Colon (tissue), 2 donors: Measurements from ENCODE around the gene DACT3.
"Not testable (repeated sequence)": the region's sequence is repeated elsewhere in the genome, so short reads cannot be mapped to it uniquely, and the experiment has no call there.

ENCODE experiments used
- FAIRE-seq: peaks from 2 replicates; lab custom pipeline; 2012; peaks lifted over from hg19 to GRCh38; lab: Jason Lieb, UNC
- donor health status: control.
- donor health status: control.

DACT3 gene

DNA sequence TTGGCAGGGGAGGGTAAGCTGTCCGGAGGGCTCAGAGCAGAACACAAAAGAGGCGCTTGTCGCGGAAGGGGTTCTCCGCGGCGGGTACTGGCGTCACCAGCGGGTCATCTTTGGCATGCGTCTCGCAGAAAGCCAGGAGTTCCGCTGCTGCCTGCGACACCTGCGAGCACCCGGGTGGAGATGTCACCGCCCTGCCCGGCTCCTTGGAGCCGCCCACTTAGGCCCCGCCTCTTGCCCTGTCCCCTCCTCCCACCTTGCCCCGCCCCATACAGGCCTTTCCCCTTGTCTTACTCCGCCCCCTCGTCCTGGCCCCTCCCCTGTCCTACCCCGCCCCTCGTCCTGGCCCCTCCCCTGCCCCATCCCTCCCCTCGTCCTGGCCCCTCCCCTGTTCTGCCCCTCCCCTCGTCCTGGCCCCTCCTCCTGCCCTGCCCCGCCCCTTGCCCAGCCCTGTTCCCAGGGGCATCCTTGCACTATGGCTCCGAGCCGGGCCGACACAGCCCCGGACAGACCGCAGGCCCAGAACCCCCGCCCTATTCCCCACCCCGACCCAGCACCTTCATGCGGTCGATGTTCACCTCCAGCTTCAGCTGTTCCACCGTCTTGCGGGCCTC lies 26.8 kb downstream of the DACT3 start:
- no peak for FAIRE-seq

DNA sequence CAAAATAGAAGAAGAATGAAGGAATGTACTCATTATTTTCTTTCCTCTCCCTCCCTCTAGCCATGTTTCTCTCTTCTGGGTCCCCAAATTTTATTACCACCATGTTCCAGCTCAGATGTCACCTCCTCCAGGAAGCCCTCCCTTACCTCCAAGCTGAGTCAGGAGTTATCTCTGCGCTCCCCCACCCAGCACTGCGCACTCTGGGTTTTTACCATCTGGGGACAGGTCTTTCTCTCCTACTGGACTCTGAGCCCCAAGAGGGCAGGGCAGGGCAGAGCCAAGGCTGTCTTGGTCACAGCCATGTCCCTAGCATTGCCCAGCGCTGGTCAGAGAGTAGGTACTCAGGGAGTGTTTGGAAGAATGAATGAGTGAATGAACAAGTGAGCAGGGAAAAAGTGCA lies 27.9 kb downstream of the DACT3 start:
- no peak for FAIRE-seq

DNA sequence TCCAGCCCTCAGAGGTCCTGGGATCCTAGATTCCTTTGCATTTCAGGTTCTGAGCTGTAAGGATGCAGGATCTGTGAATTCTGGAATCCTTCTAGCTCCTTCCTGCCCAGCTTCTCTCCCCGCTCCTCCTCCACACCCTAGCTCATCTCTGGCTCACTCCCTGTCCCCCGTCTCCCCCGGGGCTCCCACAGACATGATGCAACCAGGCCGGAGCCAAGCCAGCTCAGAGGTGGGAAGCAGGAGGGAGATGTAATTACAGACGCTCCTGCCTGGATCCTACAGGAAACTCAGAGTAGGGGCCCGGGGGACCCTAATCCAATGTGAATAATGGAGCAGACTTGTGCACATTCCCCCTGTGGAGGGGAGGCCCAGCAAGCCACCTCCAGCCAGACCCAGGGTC lies 29.5 kb downstream of the DACT3 start:
- no peak for FAIRE-seq

DNA sequence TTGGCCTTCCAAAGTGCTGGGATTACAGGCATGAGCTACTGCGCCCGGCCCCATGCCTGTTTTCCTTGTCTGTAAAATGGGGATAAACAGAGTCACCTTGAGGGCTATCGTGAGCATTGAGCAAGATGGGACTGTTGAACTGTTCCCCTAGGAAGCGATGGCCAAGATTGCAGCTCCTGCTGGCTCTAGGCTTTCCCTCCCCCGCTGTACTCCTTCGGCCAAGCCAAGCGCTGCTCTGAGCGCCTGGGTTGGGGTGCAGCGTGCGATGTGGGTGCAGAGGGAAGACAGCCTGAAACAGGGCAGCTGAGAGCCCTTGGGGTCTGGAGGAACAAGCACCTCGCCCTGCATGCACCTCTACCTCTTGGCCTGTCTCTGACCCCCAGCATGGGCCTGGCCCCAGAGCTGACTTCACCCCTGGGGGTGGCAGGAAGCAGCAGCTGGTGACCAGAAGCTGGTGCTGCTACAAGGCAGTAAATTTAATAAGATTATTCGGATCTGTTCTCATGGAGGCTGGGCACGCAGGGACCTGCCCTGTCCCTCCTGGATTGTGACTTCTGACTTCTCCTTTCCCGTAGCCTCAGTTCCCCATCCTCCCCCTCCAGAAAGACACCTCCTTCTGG lies 30.3 kb downstream of the DACT3 start:
- no peak for FAIRE-seq

DNA sequence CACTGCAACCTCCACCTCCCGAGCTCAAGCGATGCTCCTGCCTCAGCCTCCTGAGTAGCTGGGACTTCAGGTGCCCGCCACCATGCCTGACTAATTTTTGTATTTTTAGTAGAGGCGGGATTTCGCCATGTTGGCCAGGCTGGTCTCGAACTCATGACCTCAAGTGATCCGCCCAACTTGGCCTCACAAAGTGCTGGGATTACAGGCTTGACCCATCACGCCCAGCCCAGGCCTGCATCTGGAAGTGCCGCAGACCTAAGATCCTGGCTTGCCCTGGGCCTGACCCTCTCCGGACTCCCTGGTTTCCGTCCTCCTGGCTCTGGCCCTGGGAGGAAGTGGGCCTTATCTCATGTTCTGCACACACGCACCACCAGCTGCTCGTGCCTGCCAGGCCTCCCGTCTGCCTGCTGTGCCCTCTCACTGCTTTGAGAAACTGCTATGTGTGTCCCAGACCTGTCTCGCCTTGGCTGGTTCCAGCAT lies 31.4 kb downstream of the DACT3 start:
- no peak for FAIRE-seq

DNA sequence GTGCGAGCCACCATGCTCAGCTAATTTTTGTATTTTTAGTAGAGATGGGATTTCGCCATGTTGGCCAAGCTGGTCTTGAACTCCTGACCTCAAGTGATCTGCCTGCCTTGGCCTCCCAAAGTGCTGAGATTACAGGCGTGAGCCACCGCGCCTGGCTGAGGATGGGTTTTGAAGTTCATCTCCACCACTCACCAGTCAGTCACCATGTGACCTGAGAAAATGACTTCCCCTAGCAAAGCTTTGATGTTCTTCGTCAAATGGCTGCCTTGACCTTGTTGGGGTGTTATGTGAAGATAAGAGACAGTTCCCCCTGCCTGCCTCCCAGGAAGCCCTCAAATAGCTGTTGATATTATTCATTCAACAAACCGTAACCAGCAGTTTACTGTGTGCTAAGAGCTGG lies 32.0 kb downstream of the DACT3 start:
- FAIRE-seq, result not testable (repeated sequence)

DNA sequence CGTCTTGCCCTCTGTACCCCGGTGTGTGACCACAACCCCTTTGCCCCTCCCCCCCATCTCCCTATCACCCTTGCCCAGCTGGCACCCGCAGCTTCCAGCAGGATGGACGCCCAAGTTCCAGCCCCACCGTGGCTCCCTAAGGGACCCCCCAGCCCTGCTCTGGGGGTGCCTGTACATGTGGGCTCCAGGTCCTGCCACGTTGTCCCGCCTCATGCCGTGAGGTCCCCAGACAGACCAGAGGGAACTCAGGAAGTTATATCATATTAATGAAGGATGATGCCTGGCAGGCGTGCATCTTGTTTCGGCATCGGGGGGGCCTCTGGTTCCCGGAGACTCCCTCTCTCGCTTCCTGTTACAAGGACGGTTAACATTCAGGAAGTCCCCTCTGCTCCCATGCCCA lies 34.5 kb downstream of the DACT3 start:
- no peak for FAIRE-seq

DNA sequence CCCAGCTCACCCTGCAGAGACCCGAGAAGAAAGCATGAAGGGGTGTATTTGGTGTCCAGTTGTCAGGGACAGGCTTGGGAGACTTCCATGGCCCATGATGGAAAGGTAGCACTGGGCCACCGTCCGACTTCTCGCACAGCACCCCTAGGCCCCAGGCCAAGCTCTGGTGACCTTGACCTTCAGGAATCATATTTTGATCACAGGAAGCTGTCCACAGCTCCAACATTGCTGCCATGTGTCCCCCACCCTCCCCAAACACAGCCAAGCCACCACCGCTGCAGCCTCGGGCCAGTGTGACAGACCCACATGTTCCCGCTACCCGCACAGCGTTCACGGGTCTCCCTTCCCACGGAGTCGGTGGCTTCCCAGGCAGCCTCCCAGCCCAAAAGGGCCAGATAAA lies 35.3 kb downstream of the DACT3 start:
- FAIRE-seq, result no peak

DNA sequence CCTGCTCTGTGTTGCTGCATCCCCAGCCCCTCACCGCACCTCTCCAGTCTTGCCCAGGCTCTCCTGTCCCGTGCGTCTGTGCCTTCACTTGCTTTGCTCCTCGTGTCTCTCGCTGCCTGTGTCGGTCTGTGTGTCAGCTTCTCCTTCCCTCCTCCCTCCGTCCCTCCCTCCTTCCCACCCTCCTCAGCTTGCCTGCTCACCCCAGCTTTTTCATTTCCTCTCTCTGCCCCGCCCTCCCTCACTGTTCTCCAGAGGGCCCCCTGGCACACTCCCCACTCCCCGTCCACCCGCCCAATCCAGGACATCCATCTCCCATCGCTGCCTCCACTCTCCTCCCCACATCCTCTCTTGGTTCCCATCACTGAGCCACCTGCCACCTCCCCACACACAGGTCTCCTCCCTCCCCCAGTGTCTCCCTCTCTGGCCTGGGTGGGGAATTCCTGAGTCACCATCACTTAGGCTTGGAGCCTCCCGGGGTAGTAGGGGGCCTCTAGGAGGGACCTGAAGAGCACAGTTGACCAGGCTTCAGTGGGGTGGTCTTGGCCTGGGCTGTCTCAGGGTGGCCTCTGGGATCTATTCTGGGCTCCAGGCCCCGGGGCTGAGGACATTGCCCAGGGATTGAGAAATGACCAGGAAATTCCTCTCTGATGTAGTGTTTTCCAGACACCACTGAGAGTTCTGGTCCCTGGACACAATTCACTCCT lies 35.9 kb downstream of the DACT3 start, which contains the start of gene PTGIR:
TSS of gene PTGIR (minus strand) at position 132 of the 704 bp plus-strand sequence. CDS start 864 bp downstream, outside the sequence.
- FAIRE-seq, result no peak

DNA sequence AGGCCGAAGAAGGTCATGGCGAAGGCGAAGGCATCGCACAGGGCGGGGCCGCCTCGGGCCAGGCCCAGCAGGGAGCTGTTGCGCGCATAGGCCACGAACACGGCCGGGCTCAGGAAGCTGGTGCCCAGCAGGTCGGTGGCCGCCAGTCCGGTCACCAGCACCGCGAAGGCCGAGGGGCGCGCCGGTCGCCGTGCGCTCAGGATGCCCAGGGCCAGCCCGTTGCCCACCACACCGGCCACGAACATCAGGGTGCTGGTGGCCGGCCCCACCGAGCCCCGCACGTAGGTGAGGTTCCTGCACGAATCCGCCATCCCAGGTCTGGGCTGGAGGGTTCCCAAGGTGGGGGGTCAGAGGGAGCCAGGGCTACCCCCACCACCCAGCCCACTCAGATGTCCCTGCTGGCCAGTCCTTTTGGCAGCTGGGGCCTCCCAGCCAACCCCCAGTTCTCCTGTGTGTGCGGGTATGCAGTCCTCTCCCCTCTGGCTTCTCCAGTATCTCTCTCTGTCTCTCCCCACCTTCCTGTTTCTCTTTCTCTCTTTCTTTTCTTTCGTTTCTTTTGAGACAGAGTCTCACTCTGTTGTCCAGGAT lies 37.0 kb downstream of the DACT3 start:
- FAIRE-seq, result no peak

DNA sequence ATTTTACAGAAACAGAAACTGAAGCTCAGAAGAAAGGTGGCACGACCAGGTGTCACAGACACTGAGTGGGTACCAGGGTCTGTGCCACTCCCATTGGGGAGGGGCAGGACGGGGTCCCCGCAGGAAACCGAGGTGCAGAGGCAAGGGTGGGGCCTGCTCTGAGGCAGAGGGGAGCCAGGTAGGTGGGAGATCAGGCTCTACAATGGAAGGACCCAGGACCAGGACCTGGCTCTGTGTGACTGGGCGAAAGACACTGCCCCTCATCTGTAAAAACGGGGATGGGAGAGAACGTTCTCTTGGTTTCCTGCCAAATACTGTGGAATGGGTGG lies 38.9 kb downstream of the DACT3 start:
- FAIRE-seq, result no peak

DNA sequence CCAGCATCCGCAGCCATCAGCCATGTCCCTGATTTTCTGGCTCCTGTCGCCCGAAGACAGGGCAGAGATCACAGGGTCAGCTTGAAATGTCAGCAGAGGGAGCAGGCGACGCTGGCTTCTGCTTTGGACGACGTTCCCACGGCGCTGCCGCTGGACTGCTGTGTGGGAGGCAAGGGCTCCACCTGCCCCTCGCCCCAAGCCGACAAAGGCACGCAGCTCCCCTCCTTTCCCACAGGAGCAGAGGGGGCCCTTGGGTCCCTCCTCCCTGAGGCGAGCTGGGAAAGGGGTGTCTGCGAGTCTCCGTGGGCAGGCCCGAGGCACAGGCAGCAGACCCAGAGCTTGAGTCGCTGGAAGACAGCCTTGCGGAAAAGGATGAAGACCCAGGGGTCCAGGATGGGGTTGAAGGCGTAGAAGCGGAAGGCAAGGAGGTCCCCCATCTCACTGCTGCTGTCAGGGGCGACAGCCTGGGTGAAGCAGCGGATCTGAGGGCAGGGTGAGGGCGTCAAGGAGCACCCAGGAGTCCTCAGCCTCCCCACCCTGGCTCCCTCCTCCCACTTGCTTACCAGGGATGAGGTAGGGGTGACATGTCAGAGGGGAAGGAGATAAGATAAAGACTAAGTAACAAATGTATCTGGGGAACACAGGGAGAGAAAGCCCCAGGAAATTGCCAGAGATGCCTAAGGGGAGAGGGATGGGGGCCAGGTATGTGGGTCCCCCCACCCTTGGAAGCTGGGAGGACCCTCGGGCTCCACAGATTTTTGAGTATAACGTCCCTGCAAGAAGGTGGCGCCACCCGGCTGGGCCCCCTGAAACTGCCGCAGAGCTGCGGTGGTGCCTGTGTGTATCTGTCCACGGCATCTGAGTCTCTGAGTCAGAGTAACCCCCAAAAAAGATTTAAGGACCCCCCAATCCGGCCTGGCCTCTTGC lies 39.5 kb downstream of the DACT3 start:
- FAIRE-seq, result no peak

DNA sequence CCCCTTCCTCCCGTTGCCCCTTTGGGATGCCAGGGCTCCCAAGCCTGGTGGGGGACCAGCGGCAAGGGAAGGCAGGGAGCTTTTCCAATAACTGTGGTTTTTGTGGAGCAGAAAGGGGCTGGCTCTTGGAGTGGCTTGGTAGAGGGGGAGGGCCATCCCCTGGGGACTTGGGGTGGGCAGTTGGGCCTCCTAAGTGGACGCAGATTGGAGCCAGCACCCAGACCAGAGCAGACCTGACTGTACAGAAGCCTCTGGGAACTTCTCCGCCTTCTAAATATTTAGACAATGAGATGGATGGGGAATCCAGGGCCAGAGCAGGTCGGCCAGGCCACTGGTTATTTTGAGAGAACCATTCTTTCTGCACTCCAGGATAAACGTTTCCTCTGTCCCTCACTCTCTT lies 40.3 kb downstream of the DACT3 start:
- FAIRE-seq, result no peak

DNA sequence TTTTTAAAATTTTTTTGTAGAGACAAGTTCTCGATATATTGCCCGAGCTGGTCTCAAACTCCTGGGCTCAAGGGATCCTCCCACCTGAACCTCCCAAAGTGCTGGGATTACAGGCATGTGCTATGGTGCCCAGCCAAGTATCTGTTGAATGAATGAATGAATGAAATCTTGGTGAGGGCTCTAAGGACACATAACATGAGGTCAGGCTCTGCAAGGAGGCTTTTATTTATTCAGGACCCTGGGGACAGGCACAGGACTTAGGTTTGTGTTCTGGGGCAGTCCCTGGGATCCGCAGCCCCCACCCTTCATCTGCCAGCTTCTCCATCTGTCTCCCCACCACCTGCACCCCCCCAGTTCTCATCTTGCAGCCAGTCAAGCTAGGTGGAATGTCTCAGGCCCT lies 40.7 kb downstream of the DACT3 start:
- no peak for FAIRE-seq

DNA sequence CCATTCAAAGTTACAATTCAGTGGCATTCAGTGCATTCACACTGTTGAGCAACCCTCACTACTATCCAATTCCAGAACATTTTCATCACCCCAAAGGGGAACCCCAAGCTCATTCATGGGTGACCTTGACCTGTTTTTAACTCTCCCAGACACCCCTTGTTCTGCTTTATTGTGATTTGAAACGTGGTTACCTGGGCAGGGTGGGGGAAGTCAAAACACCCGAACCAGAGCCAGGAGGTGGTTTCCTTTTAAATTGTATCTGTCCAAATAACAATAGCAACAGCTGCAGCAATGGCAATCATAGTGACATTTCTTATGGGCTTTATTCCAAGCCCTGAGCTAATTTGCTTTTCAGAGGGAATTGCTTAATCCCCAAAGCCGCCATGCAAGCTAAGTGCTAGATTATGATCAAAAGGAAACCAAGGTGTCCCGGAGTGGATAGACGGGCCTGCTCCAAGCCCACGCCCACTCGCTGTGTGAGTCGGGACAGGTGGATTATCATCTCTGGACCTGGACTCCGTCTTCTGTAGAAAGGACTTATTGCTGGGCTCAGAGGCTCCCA lies 42.2 kb downstream of the DACT3 start:
- no peak for FAIRE-seq

DNA sequence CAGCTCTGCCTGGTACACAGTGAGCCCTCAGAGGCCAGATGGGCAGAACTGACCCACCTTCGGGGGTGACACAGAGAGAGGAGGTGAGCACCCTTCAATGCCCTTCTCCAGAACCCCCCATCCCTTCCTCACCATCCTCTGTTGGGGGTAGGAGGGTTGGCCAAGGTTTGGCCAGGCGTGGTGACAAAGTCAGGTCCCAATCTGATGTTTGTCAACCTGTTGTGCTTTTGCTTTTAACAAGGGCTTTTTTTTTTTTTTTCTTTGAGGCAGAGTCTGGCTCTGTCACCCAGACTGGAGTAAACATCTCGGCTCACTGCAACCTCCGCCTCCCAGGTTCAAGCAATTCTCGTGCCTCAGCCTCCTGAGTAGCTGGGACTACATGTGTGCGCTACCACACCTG lies 43.4 kb downstream of the DACT3 start:
- FAIRE-seq, result no peak

DNA sequence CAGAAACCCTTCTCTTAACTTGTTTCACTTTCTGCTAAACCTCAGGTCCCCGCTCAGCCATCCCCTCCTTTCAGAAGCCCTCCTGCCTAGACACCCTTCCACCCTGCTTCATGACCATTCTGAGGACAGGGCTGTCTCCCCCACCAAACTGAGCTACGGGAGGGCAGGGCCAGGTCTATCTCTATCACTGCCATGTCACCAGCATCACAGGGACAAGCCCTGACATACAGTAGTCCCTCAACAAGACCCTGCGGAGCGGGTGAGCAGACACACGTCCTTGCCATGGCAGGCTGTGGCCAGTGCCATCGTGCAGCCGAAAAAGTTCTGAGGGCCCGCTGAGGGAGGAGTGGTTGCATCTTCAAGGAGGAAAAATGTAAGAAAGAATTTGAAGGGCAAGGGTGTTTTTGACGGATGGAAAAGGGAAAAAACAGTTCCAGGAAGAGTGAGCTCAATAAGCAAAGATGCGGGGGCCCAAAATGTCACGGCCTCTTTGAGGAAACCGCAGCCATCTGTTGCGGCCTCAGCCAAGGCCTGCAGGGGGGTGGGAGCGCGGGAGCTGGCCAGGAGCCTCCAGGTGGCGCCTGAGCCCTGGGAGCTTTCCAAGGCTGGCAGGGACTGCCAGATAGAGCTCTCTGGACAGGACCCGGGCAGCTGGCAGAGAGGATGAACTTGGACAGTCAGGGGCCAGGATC lies 44.2 kb downstream of the DACT3 start:
- FAIRE-seq, result no peak

DNA sequence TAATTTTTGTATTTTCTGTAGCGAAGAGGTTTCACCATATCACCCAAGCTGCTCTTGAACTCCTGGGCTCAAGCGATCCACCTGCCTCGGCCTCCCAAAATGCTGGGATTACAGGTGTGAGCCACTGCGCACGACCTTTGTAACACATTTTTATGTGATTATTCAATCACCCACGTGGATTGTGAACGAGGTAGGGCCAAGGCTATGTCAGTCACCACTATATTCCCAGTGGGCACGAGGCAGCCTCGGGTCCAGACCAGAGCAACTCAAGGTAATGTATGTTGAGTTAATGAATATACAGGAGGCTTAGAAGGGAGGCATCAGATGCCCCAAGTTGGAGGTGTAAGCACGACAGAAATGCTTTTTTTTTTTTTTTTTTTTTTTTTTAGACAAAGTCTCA lies 45.0 kb downstream of the DACT3 start:
- FAIRE-seq, result no peak

DNA sequence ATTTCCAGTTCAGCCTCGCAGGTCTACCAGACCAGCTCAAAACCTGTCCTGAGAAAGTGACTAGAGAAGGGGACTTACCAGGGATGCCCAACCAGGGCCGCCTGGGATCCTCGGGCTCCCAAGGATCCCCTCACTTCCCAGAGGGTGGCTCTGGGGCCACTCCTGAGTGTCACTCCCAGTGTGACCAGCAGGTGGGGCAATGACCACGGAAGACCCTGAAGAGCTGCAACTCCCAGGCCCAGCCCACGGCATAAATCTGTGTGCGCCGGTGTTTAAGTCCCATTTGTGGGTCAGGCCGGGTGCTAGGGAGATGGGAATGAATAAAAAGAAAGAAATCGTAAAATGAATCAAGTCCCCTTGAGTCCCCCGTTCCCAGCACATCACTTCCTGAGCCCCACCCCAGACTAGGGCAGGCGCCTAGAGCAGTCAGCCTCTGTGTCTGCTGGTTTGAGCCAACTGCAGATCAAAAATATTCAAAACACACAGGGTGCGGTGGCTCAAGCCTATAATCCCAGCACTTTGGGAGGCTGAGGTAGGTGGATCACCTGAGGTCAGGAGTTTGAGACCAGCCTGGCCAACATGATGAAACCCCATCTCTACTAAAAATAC lies 46.8 kb downstream of the DACT3 start:
- no peak for FAIRE-seq

DNA sequence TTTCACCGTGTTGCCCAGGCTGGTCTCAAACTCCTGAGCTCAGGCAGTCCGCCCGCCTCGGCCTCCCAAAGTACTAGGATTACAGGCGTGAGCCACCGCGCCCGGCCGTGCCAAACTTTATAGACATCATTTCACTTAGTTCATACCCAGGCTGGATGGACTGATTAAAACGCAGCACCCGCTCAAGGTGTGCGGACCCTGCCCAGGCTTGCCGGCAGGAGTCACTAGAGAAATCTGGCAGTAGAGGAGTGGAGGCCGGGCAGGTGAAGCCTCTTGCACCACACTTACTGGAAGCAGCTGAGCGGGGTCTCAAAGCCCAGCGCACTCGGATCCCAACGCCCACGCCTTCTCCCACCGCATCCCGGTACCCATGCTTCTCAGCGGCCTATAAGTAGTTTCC lies 47.5 kb downstream of the DACT3 start:
- no peak for FAIRE-seq

DNA sequence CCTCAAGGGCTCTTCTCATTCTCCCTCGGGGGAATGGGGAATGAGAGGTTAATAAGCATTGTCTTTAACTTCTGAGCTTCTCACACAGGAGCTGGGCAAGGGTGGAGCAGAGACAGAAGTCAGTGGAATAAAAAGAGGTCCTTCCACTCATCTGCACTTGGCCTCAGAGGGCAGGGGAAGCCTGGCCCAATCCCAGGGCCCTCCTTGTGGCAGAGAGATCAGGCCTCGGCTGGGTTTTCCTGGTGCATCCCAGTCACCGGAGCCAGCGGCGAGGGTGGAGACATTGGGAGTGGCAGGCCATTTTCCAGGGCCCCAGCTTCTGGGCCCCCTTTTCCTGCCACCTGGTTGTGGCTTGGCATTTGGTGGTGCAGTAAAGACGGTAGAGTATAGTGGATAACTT lies 49.2 kb downstream of the DACT3 start:
- FAIRE-seq, result no peak
